HG03354 (cell line): ENCODE measurements around the gene HOXC10.

Experiments used
- ATAC-seq: cut with Tn5 transposase; IDR thresholded peaks from one replicate; pipeline ENCODE4 v1.9.1; 2021; ENCODE audit warnings: mild to moderate bottlenecking; ENCODE audit not compliant: unreplicated experiment, poor library complexity, severe bottlenecking

Gene HOXC10

DNA sequence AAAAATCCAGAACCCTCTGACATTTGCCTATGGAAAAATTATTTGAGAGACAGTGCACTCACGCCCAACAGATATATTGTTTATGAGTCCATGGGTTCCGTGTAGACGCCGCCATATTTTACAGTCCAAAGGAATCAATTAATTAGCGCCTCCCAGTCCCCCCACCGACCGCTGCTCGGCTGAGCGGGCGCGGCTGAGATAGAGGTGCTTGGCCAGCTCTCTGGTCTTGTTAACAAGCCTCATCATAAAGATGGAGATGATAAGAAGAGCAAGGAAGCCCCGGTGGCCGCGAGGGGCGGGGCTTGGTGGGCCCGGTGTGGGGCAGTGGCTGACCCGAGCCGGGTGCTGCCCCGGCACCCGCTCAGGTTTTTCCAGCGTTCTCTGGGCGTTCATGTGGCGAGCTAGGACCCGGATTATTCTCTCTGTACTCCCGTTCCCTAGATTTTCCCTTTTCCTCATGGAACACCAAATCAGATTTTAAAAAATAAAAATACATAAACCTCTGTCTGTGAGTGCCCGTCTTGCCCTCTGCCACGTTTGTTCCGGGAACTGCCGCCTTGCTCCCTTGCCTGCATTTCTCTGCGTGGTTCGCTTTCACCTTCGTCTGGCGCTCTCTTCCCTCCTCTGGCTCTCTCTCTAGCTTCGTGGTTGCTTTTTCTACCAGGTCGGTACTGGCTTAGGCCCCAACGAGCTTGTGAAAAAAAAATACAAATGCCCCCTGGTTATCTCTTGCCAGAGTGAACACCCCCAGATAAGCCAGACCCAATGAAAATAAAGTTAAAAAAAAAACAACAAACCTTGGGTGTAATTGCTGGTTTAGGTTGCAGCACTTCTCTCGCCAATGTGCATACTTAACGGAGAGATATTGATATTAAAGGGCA, 21.3 kb upstream of the HOXC10 start:
- no peak for ATAC-seq

DNA sequence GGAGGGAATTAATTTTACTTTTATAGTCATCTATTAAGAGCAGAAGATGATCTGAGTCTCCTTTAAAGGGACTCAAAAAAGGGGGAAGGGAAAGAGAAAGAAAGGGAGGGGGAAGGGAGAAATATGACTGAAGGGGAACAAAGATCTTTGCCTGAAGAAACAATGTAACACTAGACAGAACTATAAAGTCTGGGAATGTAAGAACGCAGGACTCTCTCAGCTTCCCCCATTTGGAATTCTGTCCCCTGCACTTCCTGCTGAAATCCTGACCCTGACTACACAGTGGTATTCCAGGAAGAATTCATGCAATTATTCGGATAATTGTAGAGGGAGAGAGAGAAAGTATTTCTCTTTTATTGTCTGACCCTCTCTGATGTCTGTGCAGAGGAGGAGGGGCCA, 20.6 kb upstream of the HOXC10 start:
- no peak for ATAC-seq

DNA sequence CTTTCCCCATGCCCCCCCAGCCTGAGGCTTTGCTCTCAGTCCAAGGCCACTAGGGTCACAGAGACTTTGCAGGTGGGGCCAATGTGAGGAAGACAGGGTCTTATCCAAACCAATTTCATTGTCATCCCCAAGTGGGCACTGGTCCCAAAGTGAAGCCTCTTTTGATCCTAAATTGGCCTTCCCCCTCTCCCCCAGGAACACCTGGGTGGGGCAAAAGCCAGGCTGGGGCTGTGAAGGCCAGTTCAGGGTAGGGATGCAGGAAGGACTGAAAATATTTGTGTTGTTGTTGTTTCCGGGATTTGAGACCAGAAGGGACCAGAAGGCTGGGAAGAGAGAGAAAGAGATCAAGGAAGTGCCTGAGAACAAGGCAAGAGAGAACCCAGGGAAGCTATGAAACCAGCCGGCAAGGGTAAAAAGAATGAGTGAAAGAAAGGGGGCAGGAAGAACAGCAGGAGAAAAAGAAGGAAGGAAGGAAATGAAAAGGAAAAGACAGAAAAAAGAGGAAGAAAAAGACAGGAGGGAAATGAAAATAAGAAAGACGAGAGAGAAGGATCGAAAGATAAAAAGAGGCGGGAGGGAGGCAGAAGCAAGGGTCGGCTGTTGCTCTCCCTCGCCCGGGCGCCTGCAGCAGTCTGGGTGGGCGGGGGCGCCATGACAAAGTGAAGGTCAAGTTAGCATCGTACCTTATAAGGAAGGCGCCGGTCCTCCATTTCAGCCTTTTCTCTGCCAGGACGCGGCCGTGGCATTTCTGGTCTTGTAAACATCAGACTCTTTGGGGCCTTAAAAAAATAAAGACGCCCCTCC, 19.5 kb upstream of the HOXC10 start:
- no peak for ATAC-seq

DNA sequence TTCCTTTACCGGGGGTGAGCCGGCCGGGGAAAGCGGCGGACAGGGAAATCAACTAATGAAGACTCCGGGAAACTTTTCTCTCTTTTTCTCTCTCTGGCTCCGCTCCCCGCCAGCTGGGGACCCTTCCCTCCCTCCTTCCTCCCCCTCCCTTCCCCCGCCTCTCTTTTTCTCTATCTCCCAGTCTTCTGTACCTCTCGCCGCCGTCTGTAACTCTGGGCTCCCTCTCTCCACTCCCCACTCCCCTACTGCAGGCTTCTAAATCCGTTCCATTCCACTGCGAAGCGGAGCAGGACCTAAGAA, 18.9 kb upstream of the HOXC10 start:
- no peak for ATAC-seq

DNA sequence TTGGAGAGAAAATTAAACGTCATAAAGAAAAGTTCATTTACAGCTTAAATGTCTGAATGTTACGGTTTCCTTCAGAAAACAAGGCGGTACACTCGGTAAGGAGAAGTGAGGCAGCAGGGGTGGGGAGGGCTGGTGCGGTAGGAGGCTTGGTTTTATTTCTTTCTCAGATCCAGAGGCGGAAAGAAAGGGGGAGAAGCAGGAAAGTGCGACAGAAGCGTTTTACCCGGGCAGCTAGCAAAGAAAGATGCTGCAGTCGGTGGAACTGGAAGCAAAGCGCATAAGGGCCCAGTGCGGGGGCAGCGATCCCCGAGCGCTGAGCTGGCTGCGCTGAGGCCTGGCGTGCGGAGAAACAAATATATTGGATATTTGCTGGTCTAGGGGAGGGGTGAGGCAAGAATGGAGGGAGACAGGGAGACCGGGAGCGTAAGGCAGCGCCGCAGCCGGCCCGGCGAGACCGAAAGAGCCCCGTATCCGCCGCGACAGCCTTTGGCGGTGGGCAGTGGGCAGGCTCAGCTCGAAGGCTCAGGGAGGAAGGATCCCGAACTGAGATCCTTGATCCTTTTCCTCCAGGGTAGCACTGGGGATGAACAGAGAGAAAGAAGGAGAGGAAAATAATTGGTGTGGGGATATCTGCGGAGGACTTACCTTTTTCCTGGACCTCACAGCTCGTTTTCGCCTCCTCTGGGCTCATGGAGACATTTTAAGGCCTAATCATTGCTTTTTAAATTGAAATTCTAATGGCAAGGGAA, 18.4 kb upstream of the HOXC10 start:
- ATAC-seq: no peak

DNA sequence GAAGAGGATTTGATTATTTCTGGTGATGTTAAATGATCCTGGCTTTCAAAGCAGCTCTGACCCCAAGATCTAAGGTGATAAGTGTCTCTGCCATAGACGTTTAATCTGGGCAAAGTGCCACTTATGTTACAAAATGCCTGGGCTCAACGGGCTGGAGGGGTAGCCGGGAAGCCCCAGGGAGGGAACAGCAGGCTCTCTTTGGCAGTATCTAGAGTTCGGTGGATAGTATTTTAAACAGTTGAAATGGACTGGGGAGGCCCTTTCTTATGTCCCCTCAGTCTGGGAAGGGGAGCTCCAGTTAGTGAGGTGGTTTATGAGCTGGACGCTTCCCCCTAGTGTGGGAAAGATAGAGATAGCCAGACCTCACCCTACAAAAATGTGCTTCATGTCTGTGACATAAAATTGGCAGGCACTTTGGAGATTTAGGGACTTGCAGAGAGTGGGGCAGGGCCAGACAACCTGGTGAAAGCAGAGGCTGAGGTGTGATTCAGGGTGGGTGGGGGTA, 17.5 kb upstream of the HOXC10 start:
- no peak for ATAC-seq

DNA sequence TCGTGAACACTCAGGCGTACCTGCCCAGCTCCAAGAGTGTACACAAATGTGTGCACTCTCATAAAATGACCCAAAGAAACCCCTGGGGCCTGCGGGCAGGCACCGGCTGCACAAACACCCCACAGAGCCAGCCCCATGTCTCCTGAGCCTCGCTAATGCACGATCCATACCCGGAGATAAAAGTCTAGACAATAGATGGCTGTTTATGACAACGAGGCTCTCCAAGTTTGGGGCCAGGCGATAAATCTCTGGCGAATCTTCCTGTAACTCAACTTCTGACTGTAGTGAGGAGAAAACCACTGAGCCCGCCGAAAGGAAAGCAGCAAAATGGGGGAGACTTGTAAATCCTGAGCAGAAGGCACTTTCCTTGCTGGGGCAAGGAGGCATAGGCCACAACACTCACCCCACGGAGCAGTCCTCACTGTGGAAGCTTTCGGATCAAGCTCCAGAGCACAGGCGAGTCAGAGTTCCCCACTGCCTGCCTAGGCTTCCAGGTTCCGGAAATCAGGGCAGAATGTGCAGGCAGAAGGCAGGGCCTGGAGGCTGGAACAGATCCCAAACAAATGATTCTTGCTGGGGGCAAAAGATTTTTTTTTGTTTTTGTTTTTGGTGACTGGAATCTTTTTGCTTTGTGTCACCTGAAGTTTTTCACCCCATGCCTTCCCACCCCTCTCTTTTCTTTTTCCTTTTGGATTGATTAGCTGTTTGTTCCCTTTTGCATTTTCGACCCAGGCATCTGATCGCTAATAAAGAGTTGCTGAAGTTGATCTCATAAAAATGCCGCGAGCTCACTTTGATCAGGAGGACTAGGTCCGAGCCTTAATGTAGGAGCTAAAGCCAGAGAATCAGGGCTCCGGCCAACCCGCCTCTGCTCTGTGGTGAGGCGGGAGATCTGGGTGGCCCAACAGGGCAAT, 16.5 kb upstream of the HOXC10 start:
- no peak for ATAC-seq

DNA sequence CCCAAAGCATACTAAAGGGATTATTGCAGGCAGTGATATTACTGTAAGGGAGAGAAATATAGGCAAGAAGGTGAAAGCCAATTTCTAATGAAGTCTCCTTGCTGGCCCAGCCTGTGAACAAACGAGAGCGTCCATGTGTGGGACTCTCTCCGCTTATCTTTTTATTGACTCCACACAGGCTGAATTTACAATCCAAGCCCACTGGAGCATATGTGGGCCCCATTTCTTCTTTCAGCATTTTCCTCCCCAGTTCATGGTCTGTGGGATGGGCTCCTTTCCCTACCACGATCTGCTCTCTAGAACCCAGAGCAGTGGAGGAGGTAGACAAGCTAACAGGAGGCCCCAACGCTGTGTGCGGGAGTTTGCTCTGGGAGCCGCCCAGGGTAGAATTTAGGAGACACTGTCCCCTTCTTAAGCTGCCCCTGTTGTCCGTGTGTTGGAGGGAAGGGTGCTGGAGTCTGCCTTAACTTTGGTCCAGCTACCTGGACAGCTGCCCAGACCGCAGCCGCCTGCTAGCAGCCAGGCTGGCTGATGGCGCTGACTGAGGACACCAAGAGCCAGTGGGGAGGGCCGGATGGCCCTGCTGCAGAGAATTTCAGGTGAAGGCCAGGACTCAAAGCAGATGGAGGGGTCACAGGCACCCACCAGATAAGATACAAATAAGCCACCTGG, 15.2 kb upstream of the HOXC10 start:
- ATAC-seq: no peak

DNA sequence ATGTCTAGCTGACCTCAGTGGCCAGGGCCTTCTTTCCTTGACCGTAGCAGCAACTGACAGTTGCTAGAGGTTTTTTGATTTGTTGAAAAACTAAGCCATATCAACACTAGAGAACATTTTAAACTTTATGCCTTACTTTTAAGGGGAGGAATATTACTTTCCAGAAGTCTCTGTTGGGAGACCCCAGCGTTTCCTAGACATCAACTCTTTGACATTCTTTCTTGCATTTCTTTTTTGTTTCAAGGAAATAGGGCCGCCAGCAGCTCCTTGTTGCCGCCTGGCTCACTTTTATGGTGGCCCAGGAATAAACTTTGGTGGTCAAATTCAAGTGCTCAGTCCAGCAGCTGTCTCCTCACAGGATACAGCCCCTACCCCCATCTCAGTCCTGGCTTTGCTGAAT, 14.5 kb upstream of the HOXC10 start:
- no peak for ATAC-seq

DNA sequence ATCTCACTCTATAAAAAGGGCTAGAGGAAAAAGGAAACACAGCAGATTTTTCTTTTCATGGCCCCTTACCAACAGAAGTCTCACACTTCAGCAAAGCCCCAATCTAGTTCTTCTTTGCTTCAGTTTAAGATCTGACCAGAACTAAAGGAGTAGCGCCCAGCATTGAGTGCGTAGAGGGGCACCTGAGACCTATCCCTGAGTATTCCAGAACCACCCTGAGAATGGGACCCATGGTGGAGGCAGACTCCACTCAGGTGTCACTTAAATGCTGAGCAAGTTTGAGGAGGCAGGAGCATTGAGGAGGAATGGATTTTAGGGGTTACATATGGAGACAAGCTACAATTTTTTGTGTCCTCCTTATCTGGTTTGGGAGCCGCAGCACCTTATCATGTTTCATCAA, 13.8 kb upstream of the HOXC10 start:
- ATAC-seq: no peak

DNA sequence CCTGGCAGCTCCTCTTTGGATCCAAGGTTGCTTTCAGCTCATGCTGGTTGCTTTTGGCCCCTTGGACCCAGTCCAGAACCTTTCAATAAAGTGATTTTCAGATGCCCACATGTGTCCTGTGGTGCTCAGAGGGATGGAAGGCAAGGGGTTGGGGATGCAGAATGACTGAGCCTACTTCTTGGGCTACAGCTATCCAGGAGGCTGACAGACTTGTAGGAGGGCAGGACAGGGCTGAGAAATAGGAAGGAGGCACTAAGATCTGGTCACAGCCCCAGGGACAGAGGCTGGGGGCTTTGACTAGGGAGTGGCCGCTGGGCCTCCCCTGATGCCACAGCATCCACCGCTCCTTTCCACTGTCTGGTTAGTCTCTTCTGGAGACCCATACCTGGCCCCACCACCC, 13.3 kb upstream of the HOXC10 start:
- no peak for ATAC-seq

DNA sequence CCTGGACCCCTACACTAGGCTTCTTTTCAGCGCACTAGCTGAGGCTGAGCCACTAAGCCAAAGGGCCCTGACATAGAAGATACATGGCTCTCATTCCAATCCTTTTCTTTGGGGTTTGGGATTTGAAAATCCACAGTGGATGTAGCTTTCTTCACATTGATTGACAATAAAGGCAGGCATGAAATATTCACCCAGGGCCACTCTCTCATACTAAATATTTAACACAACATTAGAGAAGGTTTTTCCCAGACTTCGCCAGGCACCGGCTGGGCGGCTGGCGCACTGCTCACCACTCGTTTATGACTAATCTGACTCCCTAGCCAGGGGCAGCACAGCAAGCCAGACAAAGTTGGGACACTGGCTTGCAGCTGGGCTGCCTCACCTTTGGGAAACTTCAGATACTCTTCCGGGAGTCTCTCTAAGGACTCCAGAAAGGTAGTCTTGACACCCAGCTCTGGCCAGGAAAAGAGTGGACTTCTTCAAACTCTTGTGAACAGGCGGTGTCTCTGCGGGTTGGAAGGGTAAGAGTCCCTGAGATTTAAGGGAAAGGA, 12.7 kb upstream of the HOXC10 start:
- ATAC-seq: no peak

DNA sequence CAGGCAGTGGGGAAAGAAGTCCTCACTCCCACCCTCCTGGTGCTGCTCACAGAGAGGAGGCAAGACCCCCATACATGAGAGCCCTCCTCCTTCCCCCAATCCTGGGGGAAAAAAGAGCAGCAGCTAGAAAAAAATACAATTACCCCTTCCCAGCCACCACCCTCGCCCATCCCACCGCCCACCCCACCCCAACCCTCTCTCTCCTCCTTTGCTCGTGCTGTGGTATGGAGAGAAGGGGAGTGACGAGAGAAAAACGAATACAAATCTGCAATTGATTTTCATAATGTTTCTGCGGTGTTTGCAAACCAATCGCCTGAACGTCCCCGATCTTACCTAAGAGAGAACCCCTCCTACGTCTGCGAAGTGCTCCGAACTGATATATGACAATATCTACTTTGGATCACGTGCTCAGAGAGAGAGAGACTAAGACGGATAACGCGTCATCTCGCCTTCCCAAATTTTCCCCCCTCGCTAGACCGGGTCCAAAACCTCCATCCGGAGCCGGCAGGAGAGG, 12.2 kb upstream of the HOXC10 start, which contains the start of gene HOXC11:
Gene HOXC11, plus strand, starts transcription at position 405 of the 514 bp plus-strand sequence. CDS start 116 bp downstream, outside the sequence.
- no peak for ATAC-seq

DNA sequence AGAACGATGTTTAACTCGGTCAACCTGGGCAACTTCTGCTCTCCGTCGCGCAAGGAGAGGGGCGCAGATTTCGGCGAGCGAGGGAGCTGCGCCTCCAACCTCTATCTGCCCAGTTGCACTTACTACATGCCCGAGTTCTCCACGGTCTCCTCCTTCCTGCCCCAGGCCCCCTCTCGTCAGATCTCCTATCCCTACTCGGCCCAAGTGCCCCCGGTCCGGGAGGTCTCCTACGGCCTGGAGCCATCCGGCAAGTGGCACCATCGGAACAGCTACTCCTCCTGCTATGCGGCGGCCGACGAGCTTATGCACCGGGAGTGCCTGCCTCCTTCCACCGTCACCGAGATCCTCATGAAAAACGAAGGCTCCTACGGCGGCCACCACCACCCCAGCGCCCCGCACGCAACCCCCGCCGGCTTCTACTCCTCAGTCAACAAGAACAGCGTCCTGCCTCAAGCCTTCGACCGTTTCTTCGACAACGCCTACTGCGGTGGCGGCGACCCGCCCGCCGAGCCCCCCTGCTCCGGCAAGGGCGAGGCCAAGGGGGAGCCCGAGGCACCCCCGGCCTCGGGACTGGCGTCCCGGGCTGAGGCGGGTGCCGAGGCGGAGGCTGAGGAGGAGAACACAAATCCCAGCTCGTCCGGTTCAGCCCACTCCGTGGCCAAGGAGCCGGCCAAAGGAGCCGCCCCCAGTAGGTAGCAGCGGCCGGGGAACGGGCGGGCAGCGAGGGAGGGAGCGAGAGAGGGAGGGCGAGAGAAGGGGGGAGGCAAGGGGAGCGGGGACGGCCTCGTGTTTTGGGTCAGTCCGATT, 11.5 kb upstream of the HOXC10 start:
- no peak for ATAC-seq

DNA sequence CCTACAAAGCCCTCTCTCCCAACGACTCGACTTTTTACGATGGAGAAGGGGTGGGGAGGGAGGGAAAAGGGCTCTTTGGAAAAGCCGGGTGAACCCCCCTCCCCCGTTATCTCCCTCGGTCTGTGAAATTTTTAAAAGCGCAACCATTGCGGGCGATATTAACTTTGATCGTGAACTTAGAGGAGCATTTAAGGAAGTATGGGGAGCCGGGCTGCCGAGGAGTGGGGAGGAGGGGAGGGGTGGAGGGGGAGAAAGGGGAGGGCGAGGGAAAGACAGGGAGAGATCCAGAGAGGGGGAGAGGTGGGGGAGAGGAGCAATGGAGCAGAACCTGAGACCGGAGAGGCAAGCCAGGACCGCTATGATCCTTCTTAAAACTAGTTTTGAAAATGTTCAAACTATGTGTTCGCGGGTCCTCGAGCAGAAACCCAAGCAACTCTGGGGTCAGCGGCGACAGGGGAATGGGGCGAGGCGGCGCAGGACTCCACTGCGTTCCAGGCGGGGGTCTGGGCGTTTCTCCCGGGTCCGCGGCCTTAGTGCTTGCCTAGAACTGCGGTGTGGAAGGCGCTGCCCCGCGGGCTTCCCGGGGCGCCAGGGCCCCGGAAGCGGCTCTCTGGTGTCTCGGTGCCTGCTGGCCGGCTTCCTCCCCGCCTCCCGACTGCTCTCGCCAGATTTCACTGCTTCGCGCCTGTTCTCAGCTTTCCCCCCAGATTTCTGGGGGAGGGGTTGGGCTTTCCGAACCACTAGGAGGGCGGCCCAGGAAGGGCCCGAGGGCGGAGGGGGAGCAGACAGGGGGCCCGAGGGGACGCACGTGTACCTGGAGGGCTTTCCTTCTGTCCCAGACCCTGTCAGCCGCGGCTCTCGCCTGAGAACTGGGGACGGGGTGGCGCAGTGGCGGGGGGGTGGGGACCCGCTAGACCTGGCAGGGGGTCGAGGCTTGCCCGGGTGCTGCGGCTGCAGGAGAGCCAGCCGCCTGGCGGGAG, 10.6 kb upstream of the HOXC10 start, which contains the start of gene HOTAIR:
Gene HOTAIR, minus strand, starts transcription at position 871 of the 980 bp plus-strand sequence.
- ATAC-seq: no peak

DNA sequence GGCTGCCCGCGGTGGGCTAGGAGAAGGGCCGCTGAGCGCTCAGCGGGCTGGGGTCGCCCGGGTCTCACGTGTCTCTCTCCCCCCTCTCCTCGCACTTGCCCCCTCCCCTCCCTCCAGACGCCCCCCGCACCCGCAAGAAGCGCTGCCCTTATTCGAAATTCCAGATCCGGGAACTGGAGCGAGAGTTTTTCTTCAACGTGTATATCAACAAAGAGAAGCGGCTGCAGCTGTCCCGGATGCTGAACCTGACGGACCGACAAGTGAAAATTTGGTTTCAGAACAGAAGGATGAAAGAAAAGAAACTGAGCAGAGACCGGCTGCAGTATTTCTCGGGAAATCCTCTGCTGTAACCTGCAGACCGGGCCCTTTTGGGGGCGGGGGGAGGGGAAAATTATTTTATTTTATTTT, 9.9 kb upstream of the HOXC10 start:
- ATAC-seq: no peak
